NB4 (cell line): Measurements from ENCODE around the gene SLC39A6.
"Not testable (repeated sequence)": the region's sequence is repeated elsewhere in the genome, so short reads cannot be mapped to it uniquely, and the experiment has no call there.

Experiments
- CTCF ChIP-seq: IDR thresholded peaks from one replicate; pipeline ENCODE4 v1.5.1; 2012; ENCODE audit warnings: low read depth, low read length
- POLR2A ChIP-seq: IDR thresholded peaks from 2 replicates; pipeline ENCODE4 v1.6.1; 2011; ENCODE audit warnings: mild to moderate bottlenecking; ENCODE audit not compliant: insufficient read length; ENCODE audit errors: extremely low read depth

GRCh38 chr18:36077764-36078163 is 51.4 kb downstream of the SLC39A6 start:
- not testable (repeated sequence) for TF ChIP-seq POLR2A, CTCF
